Limb (tissue), 2 donors: Measurements from ENCODE around the gene EPHB3.
"Not testable (repeated sequence)": the region's sequence is repeated elsewhere in the genome, so short reads cannot be mapped to it uniquely, and the experiment has no call there.

Source experiments
- DNase-seq, 2 donors: peaks; one replicate each; pipeline ENCODE4 v3.0.0-alpha.2; 2016; ENCODE audit errors: extremely low spot score in 2 of 2

The EPHB3 gene

DNA sequence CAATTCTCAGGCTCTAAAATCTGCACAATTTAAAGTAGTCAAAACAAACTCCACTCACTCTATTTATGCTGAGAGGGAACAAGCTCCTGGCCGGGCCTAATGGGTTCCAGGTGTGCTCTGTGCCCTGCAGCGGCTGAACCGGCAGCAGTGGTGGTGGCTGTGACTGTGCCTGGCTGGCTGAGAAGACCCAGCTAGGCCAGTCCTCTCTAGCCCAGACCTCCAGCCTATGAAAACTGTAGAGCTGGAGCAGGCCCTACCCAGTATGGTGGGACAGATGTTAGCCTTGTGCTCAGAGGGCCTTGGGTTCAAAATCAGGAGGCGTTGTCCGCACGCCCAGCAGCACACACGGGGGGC lies 37.0 kb downstream of the EPHB3 start:
- DNase-seq, result no peak

DNA sequence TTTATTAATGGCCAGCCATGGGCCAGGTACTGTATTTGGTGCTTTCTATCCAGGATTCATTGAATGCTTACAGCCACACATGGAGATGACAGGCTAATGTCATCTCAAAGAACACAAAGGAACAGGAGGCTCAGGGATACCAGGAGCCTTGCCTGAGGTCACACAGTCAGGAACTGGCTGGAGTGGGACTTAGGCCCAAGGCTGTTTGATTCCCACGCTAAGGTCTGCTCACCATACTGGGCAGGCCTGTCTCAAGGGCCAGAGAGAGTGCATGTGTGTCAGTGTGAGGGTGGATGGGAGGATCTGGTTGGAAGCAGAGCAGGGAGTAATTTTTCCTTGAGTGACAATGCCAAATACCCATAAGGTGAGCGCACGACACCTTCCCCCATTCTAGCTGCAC lies 37.6 kb downstream of the EPHB3 start:
- DNase-seq, result no peak

DNA sequence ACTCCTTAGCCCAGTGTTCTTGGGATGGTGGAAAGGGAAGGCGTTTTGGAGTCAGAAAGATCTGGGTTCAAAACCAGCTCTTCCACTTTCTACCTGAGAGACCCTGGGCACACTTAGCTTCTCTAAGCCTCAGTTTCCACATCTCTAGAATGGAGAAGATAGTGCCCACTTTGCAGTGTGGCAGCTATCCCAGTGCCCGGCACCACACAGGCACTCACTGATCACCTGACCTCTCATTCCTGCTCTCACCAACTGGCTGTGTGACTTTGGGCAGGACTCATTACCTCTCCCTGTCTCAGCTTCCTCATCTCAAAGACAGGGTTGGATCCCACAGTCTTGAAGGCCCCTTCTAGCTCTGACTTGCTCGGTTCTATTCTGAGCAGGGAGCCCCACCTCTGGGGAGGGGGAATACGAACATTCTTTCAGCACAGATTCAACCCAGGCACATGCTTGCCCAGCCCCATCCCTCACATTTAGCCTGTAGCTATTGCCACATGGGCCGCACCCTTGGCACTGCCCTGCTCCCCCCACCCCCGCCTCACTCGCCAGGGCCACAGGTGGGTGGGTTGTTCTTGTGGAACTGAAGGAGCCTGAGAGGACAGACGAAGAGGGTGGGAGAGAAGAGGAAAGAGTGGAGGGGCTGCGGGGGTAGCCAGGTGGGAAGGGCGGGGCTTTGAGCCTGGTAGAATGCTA lies 39.2 kb downstream of the EPHB3 start:
- DNase-seq, result peak in 1 of 2 donors; percentile 55

DNA sequence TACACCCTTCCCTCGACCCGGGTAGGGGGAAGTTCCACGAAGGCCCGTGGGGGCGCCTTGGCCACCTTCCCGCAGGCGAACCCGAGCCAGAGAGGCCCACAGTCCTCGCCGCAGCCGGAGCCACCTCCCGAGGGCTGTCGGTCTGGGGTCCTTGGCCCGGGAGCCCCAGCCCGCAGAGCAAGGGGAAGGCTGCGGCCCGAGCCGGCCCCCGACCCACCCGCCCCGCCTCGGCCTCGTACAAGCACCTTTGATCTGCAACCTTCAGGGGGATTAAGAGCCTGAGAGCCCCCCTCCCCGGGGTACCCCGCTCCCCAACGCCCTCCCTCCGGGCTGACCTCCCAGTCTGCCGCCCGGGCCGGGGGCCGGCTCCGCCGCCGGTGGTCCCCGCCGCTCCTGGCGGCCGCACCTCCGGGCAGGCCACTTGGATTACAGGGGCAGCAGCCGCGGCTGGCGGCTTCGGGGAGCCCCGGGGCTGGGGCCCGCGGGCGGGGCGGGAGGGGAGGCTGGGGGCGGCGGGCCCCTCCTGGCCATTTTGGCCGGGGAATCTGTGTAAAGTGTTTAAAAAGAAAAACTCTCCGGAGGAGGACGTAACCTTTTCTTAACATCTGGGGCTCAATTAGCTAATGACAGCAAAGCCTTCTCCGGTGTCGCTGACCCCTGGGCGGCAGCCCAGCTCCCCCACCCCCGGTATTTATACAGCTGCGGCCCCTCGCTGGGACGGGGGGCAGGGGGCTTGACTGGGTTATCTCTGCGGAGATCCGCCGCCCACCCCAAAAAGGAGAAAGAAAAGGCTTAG lies 40.2 kb downstream of the EPHB3 start:
- peak in 1 of 2 donors; percentile 60 for DNase-seq

DNA sequence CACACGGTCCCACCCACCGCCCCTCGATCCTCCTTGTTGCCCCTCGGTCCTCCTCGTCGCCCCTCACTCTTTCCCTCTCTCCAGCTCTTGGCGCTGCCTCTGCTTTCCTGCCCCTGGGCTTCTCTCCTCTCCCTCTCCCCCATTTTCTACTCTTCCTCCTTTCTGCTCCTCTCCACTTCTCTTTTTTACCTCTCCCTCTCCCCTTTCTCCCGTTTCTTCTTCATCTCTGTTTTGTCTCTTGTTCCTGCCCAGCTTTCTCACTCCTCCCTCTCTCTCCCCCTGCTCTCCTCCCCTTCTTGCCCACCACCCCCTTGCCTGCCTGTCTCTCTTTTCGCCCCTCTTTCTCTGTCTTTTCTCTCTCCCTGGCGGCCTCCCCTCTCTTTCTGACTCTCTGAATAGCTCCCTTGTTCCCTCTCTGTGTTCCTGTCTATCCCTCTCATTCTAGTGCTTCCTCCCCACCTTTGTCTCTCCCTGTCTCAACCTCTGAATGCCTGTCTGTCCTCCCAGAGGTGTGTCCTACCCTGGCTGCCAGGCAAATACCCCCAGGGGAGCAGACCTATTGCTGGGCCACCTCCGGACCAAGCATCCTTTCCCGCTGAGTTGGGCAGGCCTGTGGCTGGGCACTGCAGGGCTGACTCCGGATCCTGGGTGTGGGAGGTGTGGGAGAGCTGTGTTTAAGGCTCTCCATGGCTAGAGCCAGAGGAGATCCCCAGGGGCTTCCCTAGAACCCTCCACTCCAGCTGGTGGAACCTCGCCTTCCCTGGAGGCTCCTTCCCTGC lies 41.0 kb downstream of the EPHB3 start:
- peak in 1 of 2 donors; percentile 67 for DNase-seq

DNA sequence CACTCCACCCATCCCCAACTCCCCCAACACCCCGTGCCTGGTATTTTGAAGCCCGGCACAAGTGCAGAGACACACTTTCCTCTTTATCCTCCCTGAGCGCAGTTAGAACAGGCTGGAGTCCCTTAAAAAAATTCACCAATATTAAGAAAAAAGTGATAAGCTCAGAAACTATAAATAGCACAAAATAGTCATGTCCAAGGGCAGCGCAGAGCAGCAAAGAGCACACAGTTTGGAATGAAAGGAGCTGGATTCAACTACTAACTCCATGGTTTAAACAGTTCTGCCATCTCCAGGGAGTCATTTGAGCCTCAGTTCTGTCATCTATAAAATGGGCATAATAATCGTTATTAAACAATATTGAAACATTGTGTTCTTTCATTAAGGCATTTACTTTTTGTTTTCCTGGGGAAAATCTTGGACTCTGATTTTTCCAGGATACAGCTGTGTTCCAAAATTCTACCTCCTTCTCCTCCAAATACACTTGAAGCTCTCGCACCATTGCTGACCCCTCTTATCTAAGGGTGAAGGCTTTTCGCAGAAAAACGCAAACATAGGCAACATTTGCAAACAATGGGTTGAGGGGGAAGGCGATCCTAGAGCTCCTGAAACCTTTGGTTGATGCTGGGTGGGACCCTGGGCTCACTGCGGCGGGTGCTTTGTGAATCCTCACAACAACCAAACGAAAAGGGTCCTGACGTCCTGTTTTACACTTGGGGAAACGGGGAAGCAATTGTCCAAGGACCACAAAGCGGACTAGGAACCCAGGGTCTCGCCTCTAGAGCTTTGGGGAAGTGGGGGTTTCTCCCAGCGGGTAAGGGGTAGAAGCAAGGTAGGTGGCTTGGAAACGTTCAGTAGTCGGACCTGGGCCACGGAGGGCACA lies 41.8 kb downstream of the EPHB3 start:
- DNase-seq, result no peak

DNA sequence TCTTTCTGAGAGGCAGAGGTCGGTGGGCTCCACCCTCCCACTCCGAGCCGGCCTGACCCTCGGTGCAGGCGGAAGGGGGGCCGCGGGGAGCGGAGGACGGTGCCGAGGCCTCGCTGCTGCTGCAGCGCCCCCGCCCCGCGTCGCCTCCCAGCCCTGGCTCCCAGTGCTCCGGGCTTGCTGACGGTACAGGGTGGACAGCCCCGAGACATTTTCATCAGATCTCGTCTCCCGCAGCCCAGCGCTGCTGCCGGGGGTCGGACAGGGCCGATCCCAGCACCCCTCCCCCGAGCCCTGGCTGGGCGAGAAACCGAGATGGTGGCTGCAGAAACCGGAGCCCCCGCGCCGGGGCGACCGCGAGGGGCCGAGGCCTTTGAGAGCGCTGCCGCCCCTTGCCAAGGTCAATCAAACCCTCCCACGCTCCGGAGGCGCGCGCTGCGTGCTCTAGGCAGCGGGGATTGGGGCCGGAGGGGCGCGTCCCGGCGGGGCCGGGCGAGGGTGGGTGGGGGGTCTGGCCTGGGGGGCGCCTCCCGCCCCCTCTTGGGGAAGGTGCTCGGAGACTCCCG lies 42.5 kb downstream of the EPHB3 start:
- DNase-seq, result peak in 1 of 2 donors; percentile 74

DNA sequence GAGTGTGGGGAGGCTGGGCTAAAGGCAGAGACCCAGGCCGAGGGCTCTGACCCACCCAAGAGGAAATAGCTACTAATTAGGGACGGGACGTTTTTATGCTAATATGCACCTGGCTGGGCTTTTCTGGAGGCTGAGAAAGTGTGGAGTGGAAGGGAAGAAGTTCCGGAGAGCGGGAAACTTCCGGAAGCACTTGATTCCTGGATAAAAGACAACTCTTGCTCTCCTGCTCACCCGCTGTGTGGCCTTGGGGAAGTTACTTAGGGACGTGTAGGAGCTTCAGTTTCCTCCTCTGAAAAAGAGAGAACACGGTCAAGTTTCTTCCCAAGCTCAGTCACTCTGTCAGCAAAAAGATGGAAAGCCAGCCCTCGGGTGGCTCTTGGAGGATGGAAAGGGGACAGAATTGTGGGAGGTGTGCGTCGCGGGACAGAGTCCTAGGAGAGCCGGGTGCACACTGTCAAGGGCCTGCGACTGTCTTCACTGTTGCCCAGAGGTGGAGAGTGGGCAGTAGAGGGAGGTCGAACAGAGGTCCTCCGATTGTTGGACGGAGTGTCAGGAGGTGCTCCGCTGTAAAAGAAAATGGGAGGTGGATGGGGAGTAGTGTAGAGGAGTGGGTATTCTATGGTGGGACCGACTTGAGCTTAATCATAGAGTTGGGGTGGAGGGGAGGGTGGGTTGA lies 43.2 kb downstream of the EPHB3 start:
- peak in 1 of 2 donors; percentile 44 for DNase-seq

DNA sequence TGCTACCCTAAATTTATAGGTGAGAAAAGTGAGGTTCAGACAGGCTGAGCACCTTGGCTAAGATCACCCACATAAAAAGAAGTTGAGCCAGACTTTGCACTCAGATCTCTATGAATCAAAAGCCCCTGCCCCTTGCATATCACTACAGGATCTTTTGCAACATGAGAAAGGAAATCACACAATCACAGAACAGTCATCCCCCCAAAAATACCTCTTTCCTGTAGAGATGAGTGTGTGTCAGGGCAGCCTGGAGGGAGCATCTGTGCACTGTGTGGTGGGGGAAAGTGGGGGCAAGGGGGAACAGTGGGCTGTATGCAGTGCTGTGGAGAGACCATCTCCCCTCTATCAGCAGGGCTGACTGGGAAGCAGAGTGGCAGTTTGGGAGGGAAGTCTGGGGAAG lies 46.6 kb downstream of the EPHB3 start:
- no peak for DNase-seq

DNA sequence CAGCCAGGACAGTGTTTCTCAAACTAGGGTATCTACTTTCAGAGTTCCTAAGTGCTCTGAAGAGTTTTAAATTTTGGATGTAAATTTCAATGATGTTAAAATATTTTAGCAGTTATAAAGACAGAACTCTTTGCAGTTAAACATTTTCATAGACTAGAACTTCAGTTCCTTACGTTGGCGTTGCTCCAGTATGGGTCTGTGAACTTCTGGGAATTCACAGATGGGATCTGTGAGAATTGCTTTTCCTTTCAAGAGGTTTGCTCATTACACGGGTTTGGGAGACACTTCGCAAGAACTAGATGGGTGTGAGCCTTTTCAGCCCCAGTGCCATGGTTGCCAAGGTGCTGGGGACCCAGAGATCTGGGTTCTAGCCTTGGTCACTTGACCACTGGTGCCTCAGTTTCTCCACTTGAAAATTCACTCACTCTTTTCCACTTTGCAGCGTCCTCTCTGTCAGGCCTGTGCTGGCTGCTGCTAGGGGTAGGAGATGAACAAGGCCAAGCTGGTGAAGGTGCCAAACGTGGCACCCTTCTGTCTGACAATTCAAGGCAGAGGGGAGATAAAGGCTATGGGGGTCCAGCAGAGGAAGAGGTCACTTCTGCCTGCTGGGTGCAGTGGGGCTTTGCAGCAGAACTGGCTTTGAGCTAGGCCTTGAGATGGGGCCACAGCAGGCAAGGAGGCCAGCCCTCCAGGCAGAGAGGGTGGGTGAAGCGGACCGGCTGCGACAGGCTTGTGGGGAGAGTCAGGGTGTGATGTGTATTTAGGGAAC lies 48.1 kb downstream of the EPHB3 start:
- no peak for DNase-seq

DNA sequence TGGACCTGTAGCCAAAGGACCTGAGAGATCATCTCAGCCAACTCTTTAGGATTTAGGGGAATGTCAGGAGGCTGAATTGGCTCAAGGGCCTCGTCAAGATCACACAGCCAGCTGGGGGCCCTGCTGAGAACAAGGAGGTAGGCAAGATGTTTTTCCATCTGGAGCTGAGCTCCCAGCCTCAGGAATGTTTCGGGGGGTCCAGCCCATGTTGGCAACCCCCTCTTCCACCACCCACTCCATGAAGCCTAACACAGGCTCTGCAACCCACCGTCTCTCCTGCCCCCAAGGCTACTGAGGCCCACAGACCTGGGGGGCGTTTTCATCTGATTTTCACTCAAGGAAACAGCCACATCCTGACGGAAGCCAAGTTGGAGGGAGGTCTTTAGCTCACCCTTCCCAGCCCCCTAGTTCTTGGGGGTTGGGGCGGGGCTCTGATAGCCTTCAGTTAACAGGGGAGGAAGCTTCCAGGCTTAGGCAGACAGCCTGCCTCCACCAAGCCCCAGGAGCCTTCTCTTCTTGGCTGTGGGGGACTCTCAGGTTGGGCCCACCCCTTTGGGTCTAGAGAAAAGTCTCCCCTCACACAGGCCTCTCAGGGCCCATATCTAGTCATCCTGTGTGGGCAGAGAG lies 48.8 kb downstream of the EPHB3 start:
- peak in 1 of 2 donors; percentile 43 for DNase-seq

DNA sequence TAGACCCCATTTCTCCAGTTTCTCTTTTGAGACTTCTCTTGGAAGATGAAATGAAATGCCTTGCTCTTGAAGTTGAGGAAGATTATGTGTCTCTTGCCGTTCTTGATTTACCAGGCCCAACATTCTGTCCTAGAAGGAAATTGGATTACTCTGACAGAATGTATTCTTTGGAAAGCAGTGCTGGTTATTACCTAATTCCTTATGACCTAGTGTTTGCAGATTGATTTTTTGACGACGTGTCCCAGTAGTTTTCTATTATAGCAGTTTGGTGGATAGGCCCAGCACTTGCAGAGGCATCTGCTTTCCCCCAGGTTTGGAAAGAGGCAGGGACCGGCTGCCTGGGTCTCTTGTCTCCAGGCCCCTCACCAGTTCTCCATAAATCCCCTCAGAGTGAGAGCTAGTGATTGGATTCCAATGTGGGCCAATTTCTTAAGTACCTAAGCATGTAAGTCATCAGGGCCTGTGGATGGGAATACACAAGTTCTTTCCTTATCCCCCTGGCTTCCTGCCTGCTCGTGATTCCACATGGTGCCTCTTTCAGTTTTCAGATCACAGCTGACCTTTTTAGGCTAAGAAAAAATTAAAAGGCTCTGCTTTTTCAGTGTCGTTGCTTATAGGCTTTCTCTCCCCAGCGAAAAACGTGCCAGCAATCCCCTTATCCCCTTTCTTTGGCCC lies 50.2 kb downstream of the EPHB3 start:
- DNase-seq, result peak in 1 of 2 donors; percentile 63

DNA sequence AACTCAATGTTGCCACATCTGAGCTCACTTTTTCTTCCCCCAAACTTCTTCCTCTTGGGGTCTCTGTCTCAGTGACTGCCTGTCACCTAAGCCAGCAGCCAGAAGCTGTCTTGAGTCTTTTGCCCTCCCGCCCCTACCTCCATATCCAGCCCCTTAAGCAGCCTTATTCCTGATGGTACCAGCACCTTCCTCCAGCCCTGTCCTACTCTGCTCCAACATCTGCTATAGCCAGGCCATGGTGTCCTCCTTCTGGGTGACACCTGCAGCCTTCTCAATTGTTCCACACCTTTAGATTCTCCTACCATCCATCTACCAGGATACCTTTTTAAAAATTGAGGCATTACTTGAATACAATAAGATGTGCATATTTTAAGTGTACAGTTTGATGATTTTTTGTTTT lies 53.8 kb downstream of the EPHB3 start:
- no peak for DNase-seq

DNA sequence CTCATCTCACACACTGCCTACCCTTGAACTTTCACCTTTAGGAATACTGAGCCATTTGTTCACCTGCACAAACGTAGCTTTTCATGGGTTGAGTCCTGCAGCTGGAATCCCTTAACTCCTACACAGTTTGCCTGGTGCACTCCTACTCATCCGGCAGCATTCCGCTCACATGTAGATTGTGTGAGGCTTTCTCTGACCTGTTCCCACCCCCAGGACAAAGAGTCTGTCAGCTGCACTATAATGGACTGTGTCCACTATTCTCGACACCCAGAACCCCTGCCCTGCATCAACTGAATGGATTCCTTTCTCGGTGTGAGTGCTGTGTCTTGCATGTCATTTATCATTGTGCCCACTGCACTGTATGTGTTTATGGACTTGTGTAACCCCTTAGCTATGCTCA lies 54.9 kb downstream of the EPHB3 start:
- DNase-seq, result no peak

DNA sequence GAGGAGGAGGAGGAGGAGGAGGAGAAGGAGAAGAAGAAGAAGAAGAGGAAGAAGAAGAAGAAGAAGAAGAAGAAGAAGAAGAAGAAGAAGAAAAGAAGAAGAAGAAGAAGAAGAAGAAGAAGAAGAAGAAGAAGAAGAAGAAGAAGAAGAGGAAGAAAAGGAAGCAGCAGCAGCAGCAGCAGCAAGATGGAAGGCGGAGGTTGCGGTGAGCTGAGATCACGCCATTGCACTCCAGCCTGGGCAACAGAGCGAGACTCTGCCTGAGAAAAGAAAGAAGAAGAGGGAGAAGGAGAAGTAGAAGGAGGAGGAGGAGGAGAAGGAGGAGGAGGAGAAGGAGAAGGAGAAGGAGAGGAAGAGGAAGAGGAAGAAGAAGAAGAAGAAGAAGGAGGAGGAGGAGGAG lies 55.7 kb downstream of the EPHB3 start:
- not testable (repeated sequence) for DNase-seq

DNA sequence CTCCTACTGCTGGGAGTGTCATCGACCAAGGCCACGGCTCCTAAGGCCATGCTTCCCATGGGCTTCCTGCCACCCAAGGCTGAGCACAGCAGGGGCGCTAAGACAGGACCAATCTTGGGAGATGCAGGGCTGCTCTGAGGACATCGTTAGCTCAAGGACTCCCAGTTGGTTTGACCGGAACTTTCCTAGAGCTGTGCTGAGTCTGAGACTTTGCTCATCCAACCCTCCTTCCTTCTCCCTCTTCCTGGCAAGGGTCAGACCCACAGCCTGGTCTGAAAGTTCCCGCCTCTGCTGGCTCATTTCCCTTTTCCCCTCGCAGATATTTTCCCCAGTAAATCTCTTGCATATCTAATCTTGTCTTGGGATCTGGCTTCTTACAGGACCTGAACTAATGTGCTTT lies 57.2 kb downstream of the EPHB3 start:
- DNase-seq, result no peak

DNA sequence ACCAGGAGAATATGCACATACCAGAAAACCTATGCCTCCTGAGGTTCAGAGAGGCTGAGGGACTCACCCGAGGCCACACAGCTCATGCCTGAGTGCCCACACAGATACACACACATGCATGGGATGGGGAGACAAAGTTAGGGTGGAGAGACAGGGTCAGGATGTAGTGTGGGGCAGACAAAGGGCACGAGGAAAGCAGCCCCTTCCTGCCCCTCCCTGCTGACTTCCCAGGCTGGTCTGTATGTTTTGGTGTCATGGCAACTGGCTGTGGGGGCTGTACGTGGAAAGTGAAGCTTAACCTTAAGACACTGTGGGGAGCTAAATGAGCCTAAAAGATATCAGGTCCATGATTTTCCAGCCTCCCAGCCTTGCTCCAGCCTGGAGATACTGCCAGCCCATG lies 57.8 kb downstream of the EPHB3 start:
- no peak for DNase-seq

DNA sequence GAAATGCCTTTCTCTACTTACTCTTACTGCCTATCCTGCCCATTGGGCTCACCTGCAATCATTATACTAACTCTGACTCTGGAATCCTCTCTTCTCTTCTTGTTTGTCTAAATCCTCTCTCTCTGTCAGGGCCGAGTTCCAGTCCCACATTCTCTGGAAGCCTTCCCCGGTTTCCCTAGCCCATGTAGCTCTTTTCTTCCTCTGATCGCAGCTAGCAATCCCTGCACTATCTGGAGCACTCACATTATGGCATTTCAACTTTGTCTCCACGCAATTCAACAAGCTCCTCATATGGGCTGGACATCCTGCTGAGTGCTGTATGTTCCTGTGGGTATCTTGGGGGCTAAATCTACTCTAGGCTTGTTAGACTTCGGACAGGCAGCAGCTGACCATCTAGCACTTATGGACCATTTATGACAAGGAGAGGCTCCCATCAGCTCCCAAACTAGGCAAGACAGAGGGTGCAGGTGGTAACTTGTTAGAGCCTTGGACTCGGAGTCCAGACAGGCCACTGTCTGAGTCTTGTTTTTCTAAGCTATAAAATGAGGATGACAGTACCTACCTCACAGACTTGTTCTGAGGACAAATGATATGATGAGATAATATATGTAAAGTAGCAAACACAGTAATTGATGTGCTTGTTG lies 58.3 kb downstream of the EPHB3 start:
- DNase-seq, result no peak
